ENCODE results near the gene ROBO2.

Gene ROBO2

GRCh38 chr3:77427528-77427927, 387.6 kb downstream of the ROBO2 start:
- peak; percentile 77 for DNase-seq

- no peak for DNase-seq
Observed at GRCh38 chr3:77436908-77437307, 397.0 kb downstream of the ROBO2 start.

- no peak for DNase-seq
Observed at GRCh38 chr3:77446084-77446483, 406.2 kb downstream of the ROBO2 start.

DNA sequence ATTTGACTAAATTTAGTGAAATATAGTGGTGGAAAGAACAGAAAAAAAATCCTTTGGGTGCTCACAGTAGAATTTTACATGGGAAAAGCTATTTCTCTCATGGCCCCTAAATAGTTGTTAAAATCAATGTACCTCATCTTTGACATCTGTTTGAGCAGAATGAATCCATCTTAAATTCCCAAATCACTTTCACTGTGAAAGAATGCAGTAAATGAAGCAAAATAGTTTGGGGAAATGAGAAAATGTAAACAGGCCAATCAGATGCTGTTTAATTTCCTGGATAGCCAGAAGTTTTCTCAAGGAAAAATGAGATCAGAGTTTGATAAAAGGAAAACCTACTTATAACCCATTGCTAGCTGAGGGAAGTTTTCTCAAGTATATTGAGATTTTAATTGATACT, 406.9 kb downstream of the ROBO2 start:
- no peak for DNase-seq

- DNase-seq, result no peak
Observed at GRCh38 chr3:77449459-77450350, 409.8 kb downstream of the ROBO2 start.

DNA sequence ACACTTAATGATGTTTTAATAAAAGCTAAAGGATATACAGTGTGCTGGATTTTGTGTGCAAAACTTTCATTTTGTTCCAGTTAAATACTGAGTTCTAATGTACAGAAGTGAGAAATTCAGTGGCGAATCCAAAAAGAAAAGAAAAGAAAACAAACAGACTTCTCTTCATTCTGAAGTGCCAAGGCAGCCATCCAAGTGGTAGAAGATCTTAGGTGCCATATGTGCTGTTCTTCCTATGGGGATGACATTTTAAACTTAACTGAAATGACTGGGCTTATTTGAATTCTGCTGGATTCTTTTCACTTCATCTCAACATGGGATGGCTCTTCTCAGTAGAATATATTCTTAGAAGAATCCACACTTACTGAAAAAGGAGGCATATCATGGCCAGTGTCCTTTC, 416.5 kb downstream of the ROBO2 start:
- no peak for DNase-seq

DNA sequence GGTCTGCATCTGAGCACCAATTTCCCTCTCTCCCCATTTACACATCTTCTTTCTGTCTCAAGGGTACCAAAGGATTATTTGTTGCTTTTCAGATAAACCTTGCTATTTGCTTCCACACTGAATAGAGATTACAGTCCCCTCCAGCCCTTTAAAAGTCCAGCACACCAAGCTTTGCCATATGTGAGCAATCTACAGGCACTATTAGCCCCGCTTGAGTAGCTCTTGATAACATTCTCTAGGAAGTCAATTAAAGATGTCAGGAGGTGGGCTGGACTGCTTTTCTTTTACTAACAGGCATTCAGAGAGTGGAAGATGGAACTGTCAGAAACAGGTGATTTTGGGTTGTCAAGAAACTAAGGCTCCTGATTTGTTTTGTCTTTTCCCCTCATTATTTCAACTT, 417.0 kb downstream of the ROBO2 start:
- peak; percentile 5 for DNase-seq

- DNase-seq, result no peak
Observed at GRCh38 chr3:77459926-77460325, 420.0 kb downstream of the ROBO2 start.

GRCh38 chr3:77460326-77460725, 420.4 kb downstream of the ROBO2 start:
- DNase-seq, result no peak

DNA sequence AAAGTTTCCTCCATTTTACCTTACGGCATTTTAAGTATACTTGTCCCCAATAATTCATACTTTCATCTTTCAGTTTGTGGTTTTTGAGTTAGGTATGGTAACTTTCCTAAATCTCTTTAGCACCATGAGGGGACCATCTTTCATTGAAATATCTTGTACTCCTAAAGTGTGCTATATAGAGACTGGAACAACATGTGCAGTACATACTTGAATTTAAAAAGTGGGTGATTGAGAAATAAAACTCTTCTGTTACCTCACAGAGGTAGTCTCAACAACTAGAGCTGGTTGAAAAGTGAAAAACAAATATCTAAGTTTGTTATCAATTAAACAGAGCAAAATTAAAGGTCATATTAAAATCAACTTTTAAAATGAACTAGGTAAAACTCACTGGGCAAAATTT, 423.1 kb downstream of the ROBO2 start:
- DNase-seq, result no peak

DNA sequence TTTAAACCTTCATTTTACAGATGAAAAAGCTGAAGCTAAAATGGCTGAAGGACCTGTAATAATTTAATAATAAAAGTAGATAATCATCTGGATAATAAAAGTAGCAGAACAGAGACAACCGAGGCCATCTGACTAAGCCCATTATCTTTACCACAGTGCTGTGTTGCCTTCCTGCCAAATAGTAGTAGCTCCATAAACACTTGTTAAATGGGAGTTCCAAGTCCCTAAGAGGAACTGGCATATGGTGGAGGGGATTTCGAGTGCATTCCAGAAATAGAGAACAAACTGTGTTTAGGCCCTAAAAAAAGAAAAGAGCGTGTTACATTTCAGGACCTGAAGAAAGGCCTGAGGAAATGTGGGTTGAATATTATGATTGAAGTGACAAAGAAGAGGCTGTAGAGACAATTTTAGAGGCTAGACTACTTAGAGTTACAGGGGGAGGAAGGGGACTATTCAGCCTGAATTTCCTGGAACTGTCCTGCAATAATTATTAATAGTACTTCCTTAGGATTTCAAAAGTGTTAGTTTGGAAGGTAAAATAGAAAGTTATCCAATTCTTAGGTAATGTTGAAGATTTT, 424.3 kb downstream of the ROBO2 start:
- no peak for DNase-seq

DNA sequence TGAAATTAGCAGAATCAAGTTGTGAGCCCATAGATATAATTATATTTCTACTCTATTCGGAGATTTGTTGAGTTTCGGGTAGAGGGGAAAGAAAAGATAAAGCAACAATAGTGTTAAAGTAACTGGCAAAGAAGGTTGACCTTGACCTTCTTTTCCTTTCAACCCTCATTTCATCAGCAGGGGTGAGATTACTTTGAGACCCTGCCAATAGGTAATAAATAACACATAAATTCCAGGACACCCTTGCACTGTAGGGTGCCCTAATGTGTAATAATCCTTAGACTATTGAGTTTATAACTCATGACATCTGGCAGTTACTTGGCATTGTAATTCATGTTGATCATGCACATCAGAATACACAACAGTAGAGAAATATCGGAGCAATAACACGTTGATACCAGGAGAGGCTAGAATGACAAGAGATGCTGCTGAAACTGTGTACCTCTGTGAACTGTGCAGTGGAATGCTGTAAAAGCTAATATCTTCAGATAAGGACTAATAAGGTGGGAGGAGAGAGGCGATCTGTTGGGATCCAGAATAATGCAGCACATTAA, 426.7 kb downstream of the ROBO2 start:
- no peak for DNase-seq

- peak; percentile 9 for DNase-seq
Observed at GRCh38 chr3:77467702-77468625, 428.1 kb downstream of the ROBO2 start.

GRCh38 chr3:77468626-77469020, 428.7 kb downstream of the ROBO2 start:
- DNase-seq, result no peak

- no peak for DNase-seq
Observed at GRCh38 chr3:77475507-77475906, 435.6 kb downstream of the ROBO2 start.

- DNase-seq, result no peak
Observed at GRCh38 chr3:77479021-77479420, 439.1 kb downstream of the ROBO2 start.

GRCh38 chr3:77489216-77489615, 449.3 kb downstream of the ROBO2 start:
- DNase-seq, result no peak

GRCh38 chr3:77491961-77492360, 452.1 kb downstream of the ROBO2 start:
- DNase-seq, result no peak

GRCh38 chr3:77500721-77501120, 460.8 kb downstream of the ROBO2 start:
- DNase-seq, result no peak

DNA sequence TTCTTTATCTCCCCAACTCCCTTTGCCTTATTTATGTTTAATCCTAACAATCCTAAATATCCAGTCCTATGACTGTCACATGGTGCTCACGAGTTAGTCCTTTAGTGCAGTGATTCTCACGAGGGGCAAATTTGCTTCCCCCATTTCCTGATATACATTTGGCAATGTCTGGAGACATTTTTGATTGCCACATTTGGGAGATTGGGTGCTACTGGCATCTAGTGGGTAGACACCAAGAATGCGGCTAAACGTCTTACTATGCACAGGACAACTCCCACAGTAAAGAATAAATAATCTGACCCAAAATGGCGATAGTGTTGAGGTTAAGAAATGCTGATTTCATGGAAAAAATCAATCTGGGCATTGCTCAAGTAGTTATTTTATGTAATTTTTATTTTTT, 466.5 kb downstream of the ROBO2 start:
- no peak for DNase-seq

- no peak for DNase-seq
Observed at GRCh38 chr3:77513542-77513941, 473.6 kb downstream of the ROBO2 start.

GRCh38 chr3:77514766-77515165, 474.9 kb downstream of the ROBO2 start:
- DNase-seq, result no peak

DNA sequence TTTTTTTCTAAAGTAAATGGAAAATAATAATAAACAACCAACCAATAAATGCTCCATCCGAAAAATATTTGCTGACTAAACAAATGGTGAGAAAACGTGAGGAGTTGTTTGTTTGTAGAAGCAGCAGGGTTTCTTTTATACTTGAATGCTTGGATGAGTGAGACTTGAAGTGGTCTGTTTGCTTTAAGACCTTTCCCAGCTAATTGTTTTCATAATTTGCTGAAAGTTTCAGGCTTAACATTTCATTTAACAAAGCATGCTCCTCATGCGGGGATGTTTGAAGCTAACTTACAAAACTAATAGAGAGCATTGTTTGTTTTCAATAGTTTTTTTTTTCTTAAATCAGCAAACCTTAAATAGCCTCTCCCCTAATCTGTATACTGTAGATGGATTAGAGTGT, 484.6 kb downstream of the ROBO2 start:
- peak; percentile 86 for DNase-seq

Data from NCI-H1105 treated with DMSO at 0.1 percent for 48 hours (cell line).